Measurements from ENCODE around the gene GNPAT. TPM values are rescaled to one million over a fixed set of nuclear protein-coding genes. Genes with fewer than 3 reads are reported as not detected.

Gene GNPAT
- total RNA-seq, 1 experiment from 2014 or later = 32.8 TPM

DNA sequence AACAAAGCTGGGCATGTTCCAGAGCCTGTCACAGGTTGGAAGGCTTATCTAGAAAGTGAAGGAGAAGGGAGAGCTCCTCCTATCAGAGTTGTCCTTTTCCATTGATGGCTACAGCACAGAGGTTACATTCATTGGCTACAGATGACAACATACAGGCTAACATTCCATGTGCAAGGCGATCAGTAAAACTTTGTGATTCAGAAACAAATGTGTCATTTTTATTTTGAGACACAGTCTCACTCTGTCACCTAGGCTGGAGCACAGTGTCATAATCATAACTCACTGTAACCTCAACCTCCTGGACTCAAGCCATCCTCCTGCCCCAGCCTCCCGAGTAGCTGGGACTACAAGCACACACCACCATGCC lies 46.6 kb upstream of the GNPAT start:
- TF ChIP-seq ZNF317 (CRISPR knock-in tag; IDR thresholded peaks at IDR 0.05; ENCODE audit: borderline replicate concordance, low read depth) (no peak), ZNF416 (CRISPR knock-in tag; IDR thresholded peaks at IDR 0.05) (no peak)
- TF ChIP-seq, protein P1, sequence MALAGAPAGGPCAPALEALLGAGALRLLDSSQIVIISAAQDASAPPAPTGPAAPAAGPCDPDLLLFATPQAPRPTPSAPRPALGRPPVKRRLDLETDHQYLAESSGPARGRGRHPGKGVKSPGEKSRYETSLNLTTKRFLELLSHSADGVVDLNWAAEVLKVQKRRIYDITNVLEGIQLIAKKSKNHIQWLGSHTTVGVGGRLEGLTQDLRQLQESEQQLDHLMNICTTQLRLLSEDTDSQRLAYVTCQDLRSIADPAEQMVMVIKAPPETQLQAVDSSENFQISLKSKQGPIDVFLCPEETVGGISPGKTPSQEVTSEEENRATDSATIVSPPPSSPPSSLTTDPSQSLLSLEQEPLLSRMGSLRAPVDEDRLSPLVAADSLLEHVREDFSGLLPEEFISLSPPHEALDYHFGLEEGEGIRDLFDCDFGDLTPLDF (CRISPR knock-in tag; IDR thresholded peaks at IDR 0.05) = no peak
- CTCF ChIA-PET = interaction anchor here (1.1 to 1.7 kb wide), 3 partner anchors 17 to 24 kb away, joined by 3 to 6 read pairs (median 4); no protein-coding TSS in a partner anchor
- Mint-ChIP-seq H3K27me3 (ENCODE audit: low read depth) (peaks cover 68% of the 10 kb centered on the region), H3K27ac (no peak overlapping the region), H3K4me3 (no peak overlapping the region), H3K9me3 (peaks cover 6% of the 10 kb centered on the region), H3K4me1 (no peaks in the 10 kb centered on the region), H3K36me3 (no peaks in the 10 kb centered on the region)
- ATAC-seq (no peak), DNase-seq (ENCODE audit: low spot score) (no peak)
- POLR2A ChIA-PET = no interaction called here

DNA sequence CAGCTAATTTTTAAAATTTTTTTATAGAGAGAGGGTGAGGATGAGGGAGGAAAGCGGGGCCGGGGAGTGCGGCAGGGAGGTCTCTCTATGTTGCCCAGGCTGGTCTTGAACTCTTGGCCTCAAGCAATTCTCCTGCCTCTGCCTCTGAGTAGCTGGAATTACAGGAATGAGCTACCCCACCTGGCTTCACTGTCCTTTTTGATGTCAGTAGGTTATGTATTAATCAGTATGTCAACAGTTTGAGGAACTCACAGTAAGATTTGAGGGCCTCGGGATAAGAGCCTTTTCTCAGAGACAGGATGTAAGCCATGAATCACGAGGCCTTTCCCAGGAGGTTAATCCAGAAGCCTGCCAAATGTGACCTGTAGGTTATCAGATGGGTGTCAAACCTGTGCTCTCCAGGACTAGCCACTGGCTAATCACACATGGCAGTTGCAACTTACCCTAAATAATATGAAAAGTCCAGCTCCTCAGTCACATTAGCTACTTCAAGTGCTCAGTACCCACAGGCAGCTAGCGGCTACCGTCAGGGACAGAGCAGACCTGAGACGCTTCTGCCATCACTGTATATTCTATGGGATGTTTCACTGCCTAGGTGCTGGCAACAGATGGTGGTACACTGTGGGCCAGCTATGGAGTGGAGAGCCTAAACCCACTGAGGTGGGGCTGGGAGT lies 46.0 kb upstream of the GNPAT start:
- CTCF ChIA-PET = interaction anchor here (1.1 to 1.7 kb wide), 2 partner anchors 16 to 24 kb away, joined by 3 to 6 read pairs; no protein-coding TSS in a partner anchor
- no peaks in the 10 kb centered on the region for H3K36me3 Mint-ChIP-seq
- DNase-seq (ENCODE audit: low spot score) (no peak), ATAC-seq (no peak)
- no peaks in the 10 kb centered on the region for H3K4me1 Mint-ChIP-seq
- H3K27ac Mint-ChIP-seq = no peak overlapping the region
- H3K9me3 Mint-ChIP-seq = peaks cover 1% of the 10 kb centered on the region
- POLR2A ChIA-PET = no interaction called here
- peaks cover 68% of the 10 kb centered on the region for H3K27me3 Mint-ChIP-seq (ENCODE audit: low read depth)
- H3K4me3 Mint-ChIP-seq = no peak overlapping the region
- TF ChIP-seq EMX1 (CRISPR knock-in tag; IDR thresholded peaks at IDR 0.05) = no peak
- TF ChIP-seq JUN (CRISPR knock-in tag; IDR thresholded peaks at IDR 0.05) = no peak
- TF ChIP-seq, protein P2, sequence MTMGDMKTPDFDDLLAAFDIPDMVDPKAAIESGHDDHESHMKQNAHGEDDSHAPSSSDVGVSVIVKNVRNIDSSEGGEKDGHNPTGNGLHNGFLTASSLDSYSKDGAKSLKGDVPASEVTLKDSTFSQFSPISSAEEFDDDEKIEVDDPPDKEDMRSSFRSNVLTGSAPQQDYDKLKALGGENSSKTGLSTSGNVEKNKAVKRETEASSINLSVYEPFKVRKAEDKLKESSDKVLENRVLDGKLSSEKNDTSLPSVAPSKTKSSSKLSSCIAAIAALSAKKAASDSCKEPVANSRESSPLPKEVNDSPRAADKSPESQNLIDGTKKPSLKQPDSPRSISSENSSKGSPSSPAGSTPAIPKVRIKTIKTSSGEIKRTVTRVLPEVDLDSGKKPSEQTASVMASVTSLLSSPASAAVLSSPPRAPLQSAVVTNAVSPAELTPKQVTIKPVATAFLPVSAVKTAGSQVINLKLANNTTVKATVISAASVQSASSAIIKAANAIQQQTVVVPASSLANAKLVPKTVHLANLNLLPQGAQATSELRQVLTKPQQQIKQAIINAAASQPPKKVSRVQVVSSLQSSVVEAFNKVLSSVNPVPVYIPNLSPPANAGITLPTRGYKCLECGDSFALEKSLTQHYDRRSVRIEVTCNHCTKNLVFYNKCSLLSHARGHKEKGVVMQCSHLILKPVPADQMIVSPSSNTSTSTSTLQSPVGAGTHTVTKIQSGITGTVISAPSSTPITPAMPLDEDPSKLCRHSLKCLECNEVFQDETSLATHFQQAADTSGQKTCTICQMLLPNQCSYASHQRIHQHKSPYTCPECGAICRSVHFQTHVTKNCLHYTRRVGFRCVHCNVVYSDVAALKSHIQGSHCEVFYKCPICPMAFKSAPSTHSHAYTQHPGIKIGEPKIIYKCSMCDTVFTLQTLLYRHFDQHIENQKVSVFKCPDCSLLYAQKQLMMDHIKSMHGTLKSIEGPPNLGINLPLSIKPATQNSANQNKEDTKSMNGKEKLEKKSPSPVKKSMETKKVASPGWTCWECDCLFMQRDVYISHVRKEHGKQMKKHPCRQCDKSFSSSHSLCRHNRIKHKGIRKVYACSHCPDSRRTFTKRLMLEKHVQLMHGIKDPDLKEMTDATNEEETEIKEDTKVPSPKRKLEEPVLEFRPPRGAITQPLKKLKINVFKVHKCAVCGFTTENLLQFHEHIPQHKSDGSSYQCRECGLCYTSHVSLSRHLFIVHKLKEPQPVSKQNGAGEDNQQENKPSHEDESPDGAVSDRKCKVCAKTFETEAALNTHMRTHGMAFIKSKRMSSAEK (CRISPR knock-in tag; IDR thresholded peaks at IDR 0.05; ENCODE audit: borderline replicate concordance) = no peak
- TF ChIP-seq, protein P3, sequence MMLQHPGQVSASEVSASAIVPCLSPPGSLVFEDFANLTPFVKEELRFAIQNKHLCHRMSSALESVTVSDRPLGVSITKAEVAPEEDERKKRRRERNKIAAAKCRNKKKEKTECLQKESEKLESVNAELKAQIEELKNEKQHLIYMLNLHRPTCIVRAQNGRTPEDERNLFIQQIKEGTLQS (CRISPR knock-in tag; conservative IDR thresholded peaks at IDR 0.05) = no peak
- no peak for TF ChIP-seq NR3C1 (CRISPR knock-in tag; conservative IDR thresholded peaks at IDR 0.05; ENCODE audit: low read depth)
- no peak for TF ChIP-seq ZNF396 (CRISPR knock-in tag; IDR thresholded peaks at IDR 0.05; ENCODE audit: borderline replicate concordance)
- TF ChIP-seq, protein P4, sequence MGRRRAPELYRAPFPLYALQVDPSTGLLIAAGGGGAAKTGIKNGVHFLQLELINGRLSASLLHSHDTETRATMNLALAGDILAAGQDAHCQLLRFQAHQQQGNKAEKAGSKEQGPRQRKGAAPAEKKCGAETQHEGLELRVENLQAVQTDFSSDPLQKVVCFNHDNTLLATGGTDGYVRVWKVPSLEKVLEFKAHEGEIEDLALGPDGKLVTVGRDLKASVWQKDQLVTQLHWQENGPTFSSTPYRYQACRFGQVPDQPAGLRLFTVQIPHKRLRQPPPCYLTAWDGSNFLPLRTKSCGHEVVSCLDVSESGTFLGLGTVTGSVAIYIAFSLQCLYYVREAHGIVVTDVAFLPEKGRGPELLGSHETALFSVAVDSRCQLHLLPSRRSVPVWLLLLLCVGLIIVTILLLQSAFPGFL (CRISPR knock-in tag; IDR thresholded peaks at IDR 0.05; ENCODE audit: borderline replicate concordance) = no peak
- TF ChIP-seq, protein P5, sequence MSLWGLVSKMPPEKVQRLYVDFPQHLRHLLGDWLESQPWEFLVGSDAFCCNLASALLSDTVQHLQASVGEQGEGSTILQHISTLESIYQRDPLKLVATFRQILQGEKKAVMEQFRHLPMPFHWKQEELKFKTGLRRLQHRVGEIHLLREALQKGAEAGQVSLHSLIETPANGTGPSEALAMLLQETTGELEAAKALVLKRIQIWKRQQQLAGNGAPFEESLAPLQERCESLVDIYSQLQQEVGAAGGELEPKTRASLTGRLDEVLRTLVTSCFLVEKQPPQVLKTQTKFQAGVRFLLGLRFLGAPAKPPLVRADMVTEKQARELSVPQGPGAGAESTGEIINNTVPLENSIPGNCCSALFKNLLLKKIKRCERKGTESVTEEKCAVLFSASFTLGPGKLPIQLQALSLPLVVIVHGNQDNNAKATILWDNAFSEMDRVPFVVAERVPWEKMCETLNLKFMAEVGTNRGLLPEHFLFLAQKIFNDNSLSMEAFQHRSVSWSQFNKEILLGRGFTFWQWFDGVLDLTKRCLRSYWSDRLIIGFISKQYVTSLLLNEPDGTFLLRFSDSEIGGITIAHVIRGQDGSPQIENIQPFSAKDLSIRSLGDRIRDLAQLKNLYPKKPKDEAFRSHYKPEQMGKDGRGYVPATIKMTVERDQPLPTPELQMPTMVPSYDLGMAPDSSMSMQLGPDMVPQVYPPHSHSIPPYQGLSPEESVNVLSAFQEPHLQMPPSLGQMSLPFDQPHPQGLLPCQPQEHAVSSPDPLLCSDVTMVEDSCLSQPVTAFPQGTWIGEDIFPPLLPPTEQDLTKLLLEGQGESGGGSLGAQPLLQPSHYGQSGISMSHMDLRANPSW (CRISPR knock-in tag; conservative IDR thresholded peaks at IDR 0.05; ENCODE audit: low read depth) = no peak
- no peak for TF ChIP-seq ETV6 (CRISPR knock-in tag; IDR thresholded peaks at IDR 0.05)
- TF ChIP-seq, protein P6, sequence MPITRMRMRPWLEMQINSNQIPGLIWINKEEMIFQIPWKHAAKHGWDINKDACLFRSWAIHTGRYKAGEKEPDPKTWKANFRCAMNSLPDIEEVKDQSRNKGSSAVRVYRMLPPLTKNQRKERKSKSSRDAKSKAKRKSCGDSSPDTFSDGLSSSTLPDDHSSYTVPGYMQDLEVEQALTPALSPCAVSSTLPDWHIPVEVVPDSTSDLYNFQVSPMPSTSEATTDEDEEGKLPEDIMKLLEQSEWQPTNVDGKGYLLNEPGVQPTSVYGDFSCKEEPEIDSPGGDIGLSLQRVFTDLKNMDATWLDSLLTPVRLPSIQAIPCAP (CRISPR knock-in tag; IDR thresholded peaks at IDR 0.05) = no peak
- TF ChIP-seq NFATC4 (CRISPR knock-in tag; IDR thresholded peaks at IDR 0.05) = no peak
- TF ChIP-seq, protein P7, sequence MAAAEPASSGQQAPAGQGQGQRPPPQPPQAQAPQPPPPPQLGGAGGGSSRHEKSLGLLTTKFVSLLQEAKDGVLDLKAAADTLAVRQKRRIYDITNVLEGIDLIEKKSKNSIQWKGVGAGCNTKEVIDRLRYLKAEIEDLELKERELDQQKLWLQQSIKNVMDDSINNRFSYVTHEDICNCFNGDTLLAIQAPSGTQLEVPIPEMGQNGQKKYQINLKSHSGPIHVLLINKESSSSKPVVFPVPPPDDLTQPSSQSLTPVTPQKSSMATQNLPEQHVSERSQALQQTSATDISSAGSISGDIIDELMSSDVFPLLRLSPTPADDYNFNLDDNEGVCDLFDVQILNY (CRISPR knock-in tag; IDR thresholded peaks at IDR 0.05) = no peak
- TF ChIP-seq FOXP1 (CRISPR knock-in tag; IDR thresholded peaks at IDR 0.05; ENCODE audit: borderline replicate concordance) = no peak
- TF ChIP-seq GRHL2 (CRISPR knock-in tag; IDR thresholded peaks at IDR 0.05; ENCODE audit: insufficient replicate concordance, severe bottlenecking) = no peak
- TF ChIP-seq TEAD1 (CRISPR knock-in tag; IDR thresholded peaks at IDR 0.05) = no peak
- TF ChIP-seq HMGA2 (CRISPR knock-in tag; IDR thresholded peaks at IDR 0.05) = no peak
- TF ChIP-seq IRF2 (CRISPR knock-in tag; IDR thresholded peaks at IDR 0.05; ENCODE audit: borderline replicate concordance, low read depth) = no peak
